Left lung (tissue), 10 donors: ENCODE data around the gene TEDC2. TPM values are rescaled to one million over a fixed set of nuclear protein-coding genes. Genes with fewer than 3 reads are reported as not detected.

Source experiments
- ATAC-seq: fragments of 200-7000 bp; cut with Tn5 transposase; one replicate; pipeline ENCODE4 v1.9.1; 2020; ENCODE audit warnings: moderate library complexity
- DNase-seq, 4 donors: peaks; one replicate each; pipeline ENCODE4 v3.0.0-alpha.2; 2013 to 2020
- H3K27ac ChIP-seq, 2 donors: fragments of 200-600 bp; sonication (generic) in 1 of 2; one replicate each; pipeline versions ENCODE4 v1.5.0 to v1.8.0; 2020 to 2021
- H3K27me3 ChIP-seq, 2 donors: fragments of 200-600 bp; sonication (generic) in 1 of 2; one replicate each; pipeline versions ENCODE4 v1.5.0 to v1.8.0; 2020 to 2021
- H3K36me3 ChIP-seq, 2 donors: fragments of 200-600 bp; sonication (generic) in 1 of 2; one replicate each; pipeline versions ENCODE4 v1.5.0 to v1.8.0; 2020 to 2021
- H3K4me1 ChIP-seq, 2 donors: fragments of 200-600 bp; one replicate each; pipeline ENCODE4 v1.8.0; 2021
- H3K4me3 ChIP-seq, 2 donors: fragments of 200-600 bp; sonication (generic) in 1 of 2; one replicate each; pipeline versions ENCODE4 v1.5.0 to v1.8.0; 2020 to 2021; ENCODE audit warnings: mild to moderate bottlenecking in 1 of 2
- H3K9me3 ChIP-seq, 2 donors: fragments of 200-600 bp; sonication (generic) in 1 of 2; one replicate each; pipeline versions ENCODE4 v1.5.0 to v1.8.0; 2020 to 2021
- CTCF ChIP-seq, 2 donors: fragments of 200-600 bp; sonication (generic) in 1 of 2; IDR thresholded peaks; one replicate each; pipeline versions ENCODE4 v1.5.0 to v1.8.0; 2021; ENCODE audit warnings: antibody characterized with exemption in 2 of 2
- intact Hi-C, 2 donors: fragments of 100-400 bp; cut with DNase I; formaldehyde crosslinking; loops; one replicate each; pipeline versions ENCODE4 v1.11.2 to v1.14.2; 2022
- polyA plus RNA-seq, 6 donors: library from polyadenylated mRNA; unstranded; fragments of 120-200 nt; gene quantifications; one replicate each; pipeline ENCODE4 v1.2.1, GENCODE V29; 2013; ENCODE audit not compliant: insufficient read length in 6 of 6
- total RNA-seq, 2 donors: library from RNA; stranded (reverse); fragmentation: NEBNext Ultra II Directional; extraction: Animal tissue kit (Norgen Biotek cat#: 25700); gene quantifications; one replicate each; pipeline ENCODE4 v1.2.1, GENCODE V29; 2021
- donor health status: DM: no; HTN: yes; CAD: no.
- donor health status: DM: no; HTN: no; CAD: no.

TEDC2 gene
- total and polyA plus RNA-seq, 8 donors, result 4.0 to 10.9 (median 8.3) TPM

- ATAC-seq (no peak), DNase-seq (peak in 1 of 4 donors; percentile 63)
- Histone ChIP-seq H3K36me3 (peaks cover 0 to 55% of the 10 kb centered on the region in 2 donors), H3K4me3 (no peak overlapping the region), H3K27me3 (no peaks in the 10 kb centered on the region), H3K9me3 (no peaks in the 10 kb centered on the region), H3K27ac (peak overlapping the region in 1 of 2 donors; percentile 37), H3K4me1 (peaks cover 14 to 55% of the 10 kb centered on the region in 2 donors)
- intact Hi-C loops, result no loop called here
- no peak for TF ChIP-seq CTCF (IDR thresholded peaks at IDR 0.05)
These were observed 39.5 kb downstream of the TEDC2 start for GRCh38 chr16:2499454-2499853.

DNA sequence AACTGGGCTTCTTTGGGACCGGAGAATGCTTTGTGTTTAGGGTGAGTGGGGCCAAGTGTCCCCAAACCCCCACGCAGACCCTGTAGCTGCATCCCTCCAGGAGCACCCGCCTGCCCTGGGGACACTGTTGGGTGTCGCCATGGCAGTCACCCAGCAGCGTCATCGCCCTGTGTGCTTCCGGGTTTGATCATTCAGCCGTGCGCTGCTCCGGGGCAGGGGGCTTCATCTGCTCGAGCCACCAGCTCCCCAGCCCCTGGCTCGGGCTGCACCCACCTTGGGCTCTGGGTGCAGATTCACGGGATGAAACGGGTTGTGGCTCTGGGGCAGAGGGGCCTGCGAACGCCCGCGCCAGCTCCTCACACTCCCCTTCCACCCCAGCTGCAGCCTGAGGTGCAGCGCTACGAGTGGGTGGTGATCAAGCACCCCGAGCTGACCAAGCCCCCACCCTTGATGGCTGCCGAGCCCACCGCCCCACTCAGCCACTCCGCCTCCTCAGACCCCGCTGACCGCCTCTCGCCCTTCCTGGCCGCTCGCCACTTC is 40.1 kb downstream of the TEDC2 start:
- no peaks in the 10 kb centered on the region for H3K27me3 ChIP-seq
- DNase-seq (peak in 1 of 4 donors; percentile 61), ATAC-seq (no peak)
- no peak overlapping the region for H3K4me3 ChIP-seq
- H3K36me3 ChIP-seq, result peaks cover 0 to 55% of the 10 kb centered on the region in 2 donors
- TF ChIP-seq CTCF (IDR thresholded peaks at IDR 0.05), result no peak
- no peaks in the 10 kb centered on the region for H3K9me3 ChIP-seq
- intact Hi-C loops, result loop anchor here in 1 of 2 donors (5.0 kb wide), 1 partner anchor 158 kb away; the partner anchor contains the start of gene ABCA3
- no peak overlapping the region for H3K27ac ChIP-seq
- peaks cover 14 to 54% of the 10 kb centered on the region in 2 donors for H3K4me1 ChIP-seq

DNA sequence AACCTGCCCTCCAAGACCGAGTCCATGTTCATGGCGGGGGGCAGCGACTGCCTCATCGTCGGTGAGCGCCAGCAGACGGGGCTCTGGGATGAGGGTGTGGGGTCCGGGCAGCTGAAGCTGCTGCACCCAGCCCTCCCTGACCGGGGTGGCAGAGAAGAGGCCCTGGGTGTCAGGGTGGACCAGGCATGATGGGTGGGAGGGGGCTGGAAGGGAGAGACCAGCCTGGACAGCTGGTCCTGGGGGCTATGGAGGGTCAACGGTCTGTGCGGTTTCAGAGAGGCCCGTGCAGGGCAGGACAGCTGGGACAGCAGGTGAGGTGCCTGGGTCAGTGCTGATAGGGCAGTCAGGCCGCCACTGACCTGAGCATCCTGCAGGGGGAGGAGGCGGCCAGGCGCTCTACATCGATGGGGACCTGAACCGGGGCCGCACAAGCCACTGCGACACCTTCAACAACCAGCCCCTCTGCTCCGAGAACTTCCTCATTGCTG is 40.6 kb downstream of the TEDC2 start:
- intact Hi-C loops, result loop anchor here in 1 of 2 donors (5.0 kb wide), 1 partner anchor 158 kb away; the partner anchor contains the start of gene ABCA3
- peak in 2 of 4 donors; percentile 32 to 72 for DNase-seq

DNA sequence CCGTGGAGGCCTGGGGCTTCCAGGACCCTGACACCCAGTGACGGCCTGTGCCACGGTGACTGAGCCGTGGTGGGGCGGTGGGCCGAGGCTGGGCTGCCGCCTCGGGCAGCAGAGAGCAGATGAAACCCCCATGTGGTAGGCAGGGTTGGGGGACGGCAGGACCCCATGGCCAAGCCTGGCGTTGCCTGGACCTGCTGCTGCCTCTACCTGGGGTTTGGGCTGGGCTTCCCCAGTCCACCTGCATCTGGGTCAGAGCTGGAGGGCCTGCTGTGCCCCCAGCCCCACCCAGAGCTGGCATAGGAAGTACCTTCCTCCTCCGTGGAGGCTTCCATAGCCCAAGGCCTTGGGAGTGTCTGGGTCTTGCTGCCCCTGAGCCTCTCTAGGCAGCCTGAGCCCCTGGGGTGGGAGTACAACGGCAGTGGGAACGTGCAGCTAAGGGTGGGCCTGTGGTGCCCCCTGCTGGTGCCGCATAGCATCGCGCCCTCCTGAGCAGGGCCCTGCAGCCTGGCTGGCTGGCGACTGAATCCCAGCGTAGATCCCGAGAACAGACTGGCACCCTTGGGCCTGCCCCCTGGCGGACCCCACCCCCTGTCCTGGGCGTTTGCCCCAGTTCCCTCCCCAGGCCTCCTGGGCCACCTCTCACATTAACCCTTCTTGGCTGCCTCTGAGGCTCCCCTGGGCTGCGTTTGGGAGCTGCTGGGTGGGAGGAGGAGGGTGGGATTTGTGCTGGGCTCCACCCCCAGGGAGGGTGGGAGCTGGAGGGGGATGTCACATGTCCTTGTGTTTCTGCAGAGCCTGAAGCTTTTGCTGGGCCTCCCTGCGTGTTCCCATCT is 41.2 kb downstream of the TEDC2 start:
- DNase-seq (peak; percentile 81 to 96 (median 91)), ATAC-seq (peak; percentile 85)
- intact Hi-C loops, result loop anchor here in 1 of 2 donors (5.0 kb wide), 1 partner anchor 159 kb away; the partner anchor contains the start of gene ABCA3
- Histone ChIP-seq H3K9me3 (no peaks in the 10 kb centered on the region), H3K27me3 (no peaks in the 10 kb centered on the region), H3K27ac (no peak overlapping the region), H3K36me3 (peaks cover 0 to 49% of the 10 kb centered on the region in 2 donors), H3K4me1 (peaks cover 14 to 54% of the 10 kb centered on the region in 2 donors), H3K4me3 (no peak overlapping the region)
- TF ChIP-seq CTCF (IDR thresholded peaks at IDR 0.05), result peak; percentile 99

More for the DNA sequence above, 40.6 kb downstream of the TEDC2 start:
- no peak overlapping the region for H3K27ac ChIP-seq
- H3K4me1 ChIP-seq, result peaks cover 14 to 54% of the 10 kb centered on the region in 2 donors
- no peaks in the 10 kb centered on the region for H3K27me3 ChIP-seq
- no peak overlapping the region for H3K4me3 ChIP-seq
- H3K9me3 ChIP-seq, result no peaks in the 10 kb centered on the region
- no peak for ATAC-seq
- H3K36me3 ChIP-seq, result peaks cover 0 to 55% of the 10 kb centered on the region in 2 donors
- no peak for TF ChIP-seq CTCF (IDR thresholded peaks at IDR 0.05)
